HepG2 (cell line): ENCODE data around the gene PYCARD. TPM values are rescaled to one million over a fixed set of nuclear protein-coding genes. Genes with fewer than 3 reads are reported as not detected.

Experiments used
- ARHGAP35 ChIP-seq: sonication (generic); formaldehyde crosslinking; IDR thresholded peaks from 2 replicates; pipeline ENCODE4 v1.9.0; 2022; ENCODE audit warnings: mild to moderate bottlenecking, inconsistent platforms, moderate library complexity, missing genetic modification reagents, borderline replicate concordance
- CHD2 ChIP-seq: IDR thresholded peaks from 2 replicates; pipeline ENCODE4 v1.6.1; 2011; ENCODE audit warnings: low read depth, low read length, improper control_type of control experiment
- E2F1 ChIP-seq: sonication (generic); formaldehyde crosslinking; IDR thresholded peaks from 2 replicates; pipeline ENCODE4 v1.5.0; 2020; ENCODE audit warnings: missing genetic modification reagents
- GABPB1 ChIP-seq: IDR thresholded peaks from 2 replicates; pipeline ENCODE4 v1.6.1; 2016; ENCODE audit warnings: mild to moderate bottlenecking, missing genetic modification reagents, moderate library complexity, missing compliant biosample characterization
- HOXA7 ChIP-seq: sonication (generic); formaldehyde crosslinking; IDR thresholded peaks from 2 replicates; pipeline ENCODE4 v1.8.1; 2022; ENCODE audit warnings: mild to moderate bottlenecking, missing genetic modification reagents, moderate library complexity
- MEIS2 ChIP-seq: sonication (generic); formaldehyde crosslinking; IDR thresholded peaks from 2 replicates; pipeline ENCODE4 v1.9.0; 2021; ENCODE audit warnings: mild to moderate bottlenecking, missing genetic modification reagents
- ZBTB40 ChIP-seq, 2 experiments: fragments of 450-650 bp in 1 of 2; sonication (generic) in 1 of 2; formaldehyde crosslinking in 1 of 2; IDR thresholded peaks; 2 replicates each; pipeline versions ENCODE4 v1.6.1 to v1.8.0; 2016 to 2022; ENCODE audit warnings: antibody characterized with exemption in 1 of 2, mild to moderate bottlenecking in 1 of 2, missing genetic modification reagents in 1 of 2
- ZNF562 ChIP-seq: sonication (generic); formaldehyde crosslinking; IDR thresholded peaks from 2 replicates; pipeline ENCODE4 v1.8.0; 2022; ENCODE audit warnings: missing genetic modification reagents, borderline replicate concordance
- ZNF691 ChIP-seq: sonication (generic); formaldehyde crosslinking; IDR thresholded peaks from 2 replicates; pipeline ENCODE4 v1.4.0; 2020; ENCODE audit warnings: missing genetic modification reagents, low read depth, mild to moderate bottlenecking, borderline replicate concordance
- ZNF788 ChIP-seq: sonication (generic); formaldehyde crosslinking; IDR thresholded peaks from 2 replicates; pipeline ENCODE4 v1.5.0; 2020; ENCODE audit warnings: mild to moderate bottlenecking, missing genetic modification reagents, borderline replicate concordance
- polyA plus RNA-seq, 8 experiments: library from polyadenylated mRNA; depleted of rRNA in 3 of 8; stranded (reverse) in 7 of 8; unstranded in 1 of 8; fragments of >200 nt; fragmentation: Illumina TruSeq in 4 of 8; extraction: Trizol in 4 of 8; gene quantifications; 2 replicates each; pipeline versions ENCODE4 v1.2.1 to v1.2.3, GENCODE V29; 2011 to 2016; ENCODE audit warnings: low read depth in 4 of 8, missing spikeins in 1 of 8, mixed read lengths in 1 of 8; ENCODE audit not compliant: insufficient read depth in 1 of 8
- total RNA-seq, 5 experiments: library from RNA; depleted of rRNA; stranded (reverse); fragments of >200 nt; fragmentation: Illumina TruSeq; extraction: Trizol; gene quantifications; 2 replicates each; pipeline ENCODE4 v1.2.3, GENCODE V29; 2016; ENCODE audit warnings: low read depth in 1 of 5
- TF ChIP-seq, protein P1 (sequence below): sonication (generic); formaldehyde crosslinking; IDR thresholded peaks from 2 replicates; pipeline ENCODE4 v1.5.0; 2020; ENCODE audit warnings: mild to moderate bottlenecking, missing genetic modification reagents, borderline replicate concordance
- TF ChIP-seq, protein P2 (sequence below): fragments of 450-650 bp; IDR thresholded peaks from 2 replicates; pipeline ENCODE4 v1.6.1; 2017

The PYCARD gene
- total and polyA plus RNA-seq, 2 of the 13 experiments (the other 11 are each of a cell fraction or from before 2014, with no cell fraction given) = 4.8 to 9.2 TPM

DNA sequence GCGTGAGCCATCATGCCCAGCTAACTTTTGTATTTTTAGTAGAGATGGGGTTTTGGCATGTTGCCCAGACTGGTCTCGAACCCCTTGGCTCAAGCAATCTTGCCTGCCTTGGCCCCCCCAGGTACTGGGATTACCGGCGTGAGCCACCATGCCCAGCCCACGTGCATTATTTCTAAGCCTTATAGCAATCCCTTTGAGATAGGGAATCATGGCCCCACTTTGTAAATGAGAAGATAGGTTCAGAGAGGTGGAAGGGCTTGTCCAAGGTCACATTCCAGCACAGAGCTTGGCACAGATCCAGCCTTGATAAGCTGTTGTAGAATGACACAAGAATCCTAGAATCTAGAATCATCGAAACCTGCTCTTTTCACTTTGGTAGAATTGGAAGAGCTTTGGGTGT is 4.2 kb upstream of the PYCARD start (continued):
- TF ChIP-seq ZBTB40 (IDR thresholded peaks at IDR 0.05) = no peak
- no peak for TF ChIP-seq ZBTB40 (CRISPR knock-in tag; IDR thresholded peaks at IDR 0.05)
- TF ChIP-seq E2F1 (CRISPR knock-in tag) = no peak
- no peak for TF ChIP-seq ZNF691
- no peak for TF ChIP-seq ARHGAP35 (CRISPR knock-in tag)
- TF ChIP-seq ZNF562 (CRISPR knock-in tag) = no peak
- TF ChIP-seq MEIS2 (CRISPR knock-in tag) = no peak
- TF ChIP-seq, protein P1, sequence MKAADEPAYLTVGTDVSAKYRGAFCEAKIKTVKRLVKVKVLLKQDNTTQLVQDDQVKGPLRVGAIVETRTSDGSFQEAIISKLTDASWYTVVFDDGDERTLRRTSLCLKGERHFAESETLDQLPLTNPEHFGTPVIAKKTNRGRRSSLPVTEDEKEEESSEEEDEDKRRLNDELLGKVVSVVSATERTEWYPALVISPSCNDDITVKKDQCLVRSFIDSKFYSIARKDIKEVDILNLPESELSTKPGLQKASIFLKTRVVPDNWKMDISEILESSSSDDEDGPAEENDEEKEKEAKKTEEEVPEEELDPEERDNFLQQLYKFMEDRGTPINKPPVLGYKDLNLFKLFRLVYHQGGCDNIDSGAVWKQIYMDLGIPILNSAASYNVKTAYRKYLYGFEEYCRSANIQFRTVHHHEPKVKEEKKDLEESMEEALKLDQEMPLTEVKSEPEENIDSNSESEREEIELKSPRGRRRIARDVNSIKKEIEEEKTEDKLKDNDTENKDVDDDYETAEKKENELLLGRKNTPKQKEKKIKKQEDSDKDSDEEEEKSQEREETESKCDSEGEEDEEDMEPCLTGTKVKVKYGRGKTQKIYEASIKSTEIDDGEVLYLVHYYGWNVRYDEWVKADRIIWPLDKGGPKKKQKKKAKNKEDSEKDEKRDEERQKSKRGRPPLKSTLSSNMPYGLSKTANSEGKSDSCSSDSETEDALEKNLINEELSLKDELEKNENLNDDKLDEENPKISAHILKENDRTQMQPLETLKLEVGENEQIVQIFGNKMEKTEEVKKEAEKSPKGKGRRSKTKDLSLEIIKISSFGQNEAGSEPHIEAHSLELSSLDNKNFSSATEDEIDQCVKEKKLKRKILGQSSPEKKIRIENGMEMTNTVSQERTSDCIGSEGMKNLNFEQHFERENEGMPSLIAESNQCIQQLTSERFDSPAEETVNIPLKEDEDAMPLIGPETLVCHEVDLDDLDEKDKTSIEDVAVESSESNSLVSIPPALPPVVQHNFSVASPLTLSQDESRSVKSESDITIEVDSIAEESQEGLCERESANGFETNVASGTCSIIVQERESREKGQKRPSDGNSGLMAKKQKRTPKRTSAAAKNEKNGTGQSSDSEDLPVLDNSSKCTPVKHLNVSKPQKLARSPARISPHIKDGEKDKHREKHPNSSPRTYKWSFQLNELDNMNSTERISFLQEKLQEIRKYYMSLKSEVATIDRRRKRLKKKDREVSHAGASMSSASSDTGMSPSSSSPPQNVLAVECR (CRISPR knock-in tag) = peak; percentile 24; the same call in 1 of the 2 replicates
- TF ChIP-seq ZNF788 (CRISPR knock-in tag) = peak; percentile 26; the same call in 1 of the 2 replicates
- TF ChIP-seq CHD2 = no peak
- TF ChIP-seq GABPB1 (CRISPR knock-in tag) = no peak
- TF ChIP-seq HOXA7 (CRISPR knock-in tag) = no peak
- TF ChIP-seq, protein P2, sequence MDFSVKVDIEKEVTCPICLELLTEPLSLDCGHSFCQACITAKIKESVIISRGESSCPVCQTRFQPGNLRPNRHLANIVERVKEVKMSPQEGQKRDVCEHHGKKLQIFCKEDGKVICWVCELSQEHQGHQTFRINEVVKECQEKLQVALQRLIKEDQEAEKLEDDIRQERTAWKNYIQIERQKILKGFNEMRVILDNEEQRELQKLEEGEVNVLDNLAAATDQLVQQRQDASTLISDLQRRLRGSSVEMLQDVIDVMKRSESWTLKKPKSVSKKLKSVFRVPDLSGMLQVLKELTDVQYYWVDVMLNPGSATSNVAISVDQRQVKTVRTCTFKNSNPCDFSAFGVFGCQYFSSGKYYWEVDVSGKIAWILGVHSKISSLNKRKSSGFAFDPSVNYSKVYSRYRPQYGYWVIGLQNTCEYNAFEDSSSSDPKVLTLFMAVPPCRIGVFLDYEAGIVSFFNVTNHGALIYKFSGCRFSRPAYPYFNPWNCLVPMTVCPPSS = no peak
